Liver (tissue), 9 donors: ENCODE data around the gene RERE. TPM values are rescaled to one million over a fixed set of nuclear protein-coding genes. Genes with fewer than 3 reads are reported as not detected.

ENCODE experiments used
- DNase-seq: peaks from one replicate; pipeline ENCODE4 v3.0.0-alpha.2; 2017; ENCODE audit warnings: low spot score
- H3K27ac ChIP-seq, 2 donors: one replicate each; pipeline ENCODE4 v1.7.0; 2013; ENCODE audit warnings: inconsistent platforms in 2 of 2, low read length in 2 of 2, control low read depth in 1 of 2, low read depth in 1 of 2, mild to moderate bottlenecking in 1 of 2
- H3K27me3 ChIP-seq, 4 donors: one replicate each; pipeline versions ENCODE4 v1.6.1 to v1.7.0; 2013; ENCODE audit warnings: low read length in 3 of 4, inconsistent platforms in 1 of 4, mild to moderate bottlenecking in 1 of 4, moderate library complexity in 1 of 4; ENCODE audit not compliant: control insufficient read depth in 4 of 4, insufficient read depth in 4 of 4
- H3K36me3 ChIP-seq, 4 donors: one replicate each; pipeline versions ENCODE4 v1.6.1 to v1.7.0; 2013; ENCODE audit warnings: low read length in 3 of 4, mild to moderate bottlenecking in 3 of 4, low read depth in 1 of 4, moderate library complexity in 1 of 4; ENCODE audit not compliant: control insufficient read depth in 4 of 4, insufficient read depth in 3 of 4
- H3K4me1 ChIP-seq, 4 donors: one replicate each; pipeline versions ENCODE4 v1.6.1 to v1.7.0; 2013; ENCODE audit warnings: low read length in 3 of 4, mild to moderate bottlenecking in 3 of 4, moderate library complexity in 1 of 4; ENCODE audit not compliant: control insufficient read depth in 4 of 4, insufficient read depth in 4 of 4
- H3K4me3 ChIP-seq, 3 donors: one replicate each; pipeline versions ENCODE4 v1.6.1 to v1.7.0; 2013; ENCODE audit warnings: low read length in 3 of 3, control low read depth in 1 of 3, low read depth in 1 of 3, mild to moderate bottlenecking in 1 of 3
- H3K9ac ChIP-seq, 2 donors: one replicate each; pipeline ENCODE4 v1.7.0; 2013; ENCODE audit warnings: low read length in 2 of 2, mild to moderate bottlenecking in 2 of 2, moderate library complexity in 2 of 2, control low read depth in 1 of 2, low read depth in 1 of 2
- H3K9me3 ChIP-seq, 4 donors: one replicate each; pipeline versions ENCODE4 v1.6.1 to v1.7.0; 2013; ENCODE audit warnings: low read length in 3 of 4; ENCODE audit not compliant: control insufficient read depth in 4 of 4
- EGR1 ChIP-seq, 2 donors: IDR thresholded peaks; 2 replicates each; pipeline ENCODE4 v1.6.1; 2016 to 2018; ENCODE audit warnings: antibody characterized with exemption in 2 of 2, low read depth in 2 of 2
- FOXA2 ChIP-seq: IDR thresholded peaks from 2 replicates; pipeline ENCODE4 v1.6.1; 2016; ENCODE audit warnings: antibody characterized with exemption
- GABPA ChIP-seq, 2 donors: IDR thresholded peaks in 1 of 2; conservative IDR thresholded peaks in 1 of 2; 2 replicates each; pipeline ENCODE4 v1.6.1; 2016; ENCODE audit warnings: antibody characterized with exemption in 2 of 2, mild to moderate bottlenecking in 1 of 2, moderate library complexity in 1 of 2
- HNF4A ChIP-seq, 2 donors: conservative IDR thresholded peaks; 2 replicates each; pipeline ENCODE4 v1.6.1; 2016; ENCODE audit warnings: antibody characterized with exemption in 2 of 2, mild to moderate bottlenecking in 2 of 2
- JUND ChIP-seq, 2 donors: IDR thresholded peaks; 2 replicates each; pipeline ENCODE4 v1.6.1; 2016; ENCODE audit warnings: antibody characterized with exemption in 2 of 2
- NR2F2 ChIP-seq: IDR thresholded peaks from 2 replicates; pipeline ENCODE4 v1.6.1; 2016; ENCODE audit warnings: antibody characterized with exemption
- RAD21 ChIP-seq, 2 donors: IDR thresholded peaks; 2 replicates each; pipeline ENCODE4 v1.6.1; 2016; ENCODE audit warnings: antibody characterized with exemption in 2 of 2, mild to moderate bottlenecking in 2 of 2
- RXRA ChIP-seq, 2 donors: IDR thresholded peaks; 2 replicates each; pipeline ENCODE4 v1.6.1; 2017 to 2018; ENCODE audit warnings: antibody characterized with exemption in 2 of 2, mild to moderate bottlenecking in 1 of 2
- YY1 ChIP-seq: IDR thresholded peaks from 2 replicates; pipeline ENCODE4 v1.6.1; 2016; ENCODE audit warnings: antibody characterized with exemption, mild to moderate bottlenecking
- WGBS: extraction: QIAGEN DNeasy Blood & Tissue Kit; methylation state at CpG from one replicate; pipeline ENCODE4 v1.1.7; 2013; 5-methylcytosine and 5-hydroxymethylcytosine counted together
- polyA plus RNA-seq, 2 donors: library from polyadenylated mRNA; stranded (reverse) in 1 of 2; unstranded in 1 of 2; fragments of 200-250 nt in 1 of 2; fragments of >200 nt in 1 of 2; fragmentation: Nextera tagmentation in 1 of 2; extraction: Ambion mirVana in 1 of 2; gene quantifications; one replicate each; pipeline versions ENCODE4 v1.2.1 to v1.2.3, GENCODE V29; 2013 to 2015
- total RNA-seq, 2 donors: library from RNA; depleted of rRNA; stranded (reverse); fragments of >200 nt; gene quantifications; one replicate each; pipeline ENCODE4 v1.2.3, GENCODE V29; 2014
- TF ChIP-seq, protein P1 (sequence below): IDR thresholded peaks from 2 replicates; pipeline ENCODE4 v1.6.1; 2016; ENCODE audit warnings: antibody characterized with exemption, mild to moderate bottlenecking
- TF ChIP-seq, protein P2 (sequence below): IDR thresholded peaks from 2 replicates; pipeline ENCODE4 v1.6.1; 2016; ENCODE audit warnings: antibody characterized with exemption
- TF ChIP-seq, protein P3 (sequence below): fragments of 150-350 bp; IDR thresholded peaks from 2 replicates; pipeline ENCODE4 v1.5.1; 2017; ENCODE audit warnings: improper control_type of control experiment, low read depth, low read length; ENCODE audit not compliant: missing input control
- TF ChIP-seq, protein P4 (sequence below): IDR thresholded peaks from 2 replicates; pipeline ENCODE4 v1.6.1; 2016; ENCODE audit warnings: antibody characterized with exemption
- TF ChIP-seq, protein P5 (sequence below): IDR thresholded peaks from 2 replicates; pipeline ENCODE4 v1.6.1; 2016; ENCODE audit warnings: antibody characterized with exemption
- donor health status: healthy.
- donor health status: healthy.
- donor health status: healthy.
- donor health status: healthy.
- donor health status: healthy.

Gene RERE
- total and polyA plus RNA-seq, 4 donors = 9.8 to 49.1 (median 24.8) TPM

DNA sequence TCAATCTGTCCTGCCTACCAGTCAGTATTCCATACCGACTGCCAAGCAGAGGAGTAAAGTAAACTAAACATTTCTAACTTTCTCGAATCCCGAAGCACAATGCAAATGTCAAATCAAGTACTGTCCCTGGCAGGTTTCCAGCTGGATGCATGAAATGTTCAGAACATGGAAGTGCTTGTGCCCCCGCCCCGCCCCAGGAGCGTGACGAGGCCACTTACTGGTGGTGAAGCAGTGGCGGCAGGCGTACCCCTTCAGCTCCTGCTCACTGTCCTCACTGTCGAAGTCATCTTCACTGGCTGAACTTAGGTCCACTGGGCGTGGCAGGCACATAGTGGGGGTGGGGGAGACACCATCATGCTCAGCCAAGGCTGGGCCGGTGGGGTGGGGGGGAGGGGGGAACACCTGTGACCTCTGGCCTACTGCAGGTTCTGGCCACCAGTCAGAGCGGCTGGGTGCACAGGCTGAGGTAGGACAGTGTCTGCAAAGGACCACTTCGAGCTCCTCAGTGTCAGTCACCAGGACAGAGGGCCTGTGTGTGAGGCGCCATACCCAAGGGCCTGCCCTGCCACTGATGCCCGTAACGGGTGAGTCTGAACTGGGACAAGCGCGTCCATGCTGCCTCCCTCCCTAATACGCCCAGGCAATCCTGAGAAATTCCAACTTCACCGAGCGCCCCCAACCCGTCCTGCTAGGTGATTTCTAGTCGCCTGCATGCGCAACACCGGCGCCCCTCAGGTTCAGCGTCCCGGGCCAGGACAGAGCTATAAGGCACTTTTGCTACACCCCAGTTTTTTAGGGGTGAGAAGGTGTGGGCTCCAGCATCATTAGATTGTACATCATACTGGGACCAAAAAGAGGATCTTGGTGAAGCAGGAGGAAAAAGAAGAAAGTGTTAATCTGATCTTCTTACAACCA lies 452.7 kb downstream of the RERE start:
- no peak overlapping the region for H3K4me3 ChIP-seq
- peaks cover 18 to 55% (median 37%) of the 10 kb centered on the region in 4 donors for H3K4me1 ChIP-seq
- 85% methylated on average over 29 of the region's 29 CpGs for WGBS
- peaks cover 27 to 34% (median 32%) of the 10 kb centered on the region in 4 donors for H3K36me3 ChIP-seq
- no peak overlapping the region for H3K9ac ChIP-seq
- H3K9me3 ChIP-seq = no peaks in the 10 kb centered on the region
- H3K27me3 ChIP-seq = no peaks in the 10 kb centered on the region
- DNase-seq = no peak
- TF ChIP-seq EGR1 (IDR thresholded peaks at IDR 0.05; ENCODE audit: low read depth in 2 of 2) = no peak
- no peak for TF ChIP-seq GABPA (IDR thresholded peaks at IDR 0.05 in 1 of 2, conservative IDR thresholded peaks at IDR 0.05 in 1 of 2)
- no peak for TF ChIP-seq RXRA (IDR thresholded peaks at IDR 0.05)
- no peak for TF ChIP-seq JUND (IDR thresholded peaks at IDR 0.05)
- TF ChIP-seq, protein P1, sequence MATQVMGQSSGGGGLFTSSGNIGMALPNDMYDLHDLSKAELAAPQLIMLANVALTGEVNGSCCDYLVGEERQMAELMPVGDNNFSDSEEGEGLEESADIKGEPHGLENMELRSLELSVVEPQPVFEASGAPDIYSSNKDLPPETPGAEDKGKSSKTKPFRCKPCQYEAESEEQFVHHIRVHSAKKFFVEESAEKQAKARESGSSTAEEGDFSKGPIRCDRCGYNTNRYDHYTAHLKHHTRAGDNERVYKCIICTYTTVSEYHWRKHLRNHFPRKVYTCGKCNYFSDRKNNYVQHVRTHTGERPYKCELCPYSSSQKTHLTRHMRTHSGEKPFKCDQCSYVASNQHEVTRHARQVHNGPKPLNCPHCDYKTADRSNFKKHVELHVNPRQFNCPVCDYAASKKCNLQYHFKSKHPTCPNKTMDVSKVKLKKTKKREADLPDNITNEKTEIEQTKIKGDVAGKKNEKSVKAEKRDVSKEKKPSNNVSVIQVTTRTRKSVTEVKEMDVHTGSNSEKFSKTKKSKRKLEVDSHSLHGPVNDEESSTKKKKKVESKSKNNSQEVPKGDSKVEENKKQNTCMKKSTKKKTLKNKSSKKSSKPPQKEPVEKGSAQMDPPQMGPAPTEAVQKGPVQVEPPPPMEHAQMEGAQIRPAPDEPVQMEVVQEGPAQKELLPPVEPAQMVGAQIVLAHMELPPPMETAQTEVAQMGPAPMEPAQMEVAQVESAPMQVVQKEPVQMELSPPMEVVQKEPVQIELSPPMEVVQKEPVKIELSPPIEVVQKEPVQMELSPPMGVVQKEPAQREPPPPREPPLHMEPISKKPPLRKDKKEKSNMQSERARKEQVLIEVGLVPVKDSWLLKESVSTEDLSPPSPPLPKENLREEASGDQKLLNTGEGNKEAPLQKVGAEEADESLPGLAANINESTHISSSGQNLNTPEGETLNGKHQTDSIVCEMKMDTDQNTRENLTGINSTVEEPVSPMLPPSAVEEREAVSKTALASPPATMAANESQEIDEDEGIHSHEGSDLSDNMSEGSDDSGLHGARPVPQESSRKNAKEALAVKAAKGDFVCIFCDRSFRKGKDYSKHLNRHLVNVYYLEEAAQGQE = no peak
- TF ChIP-seq, protein P2, sequence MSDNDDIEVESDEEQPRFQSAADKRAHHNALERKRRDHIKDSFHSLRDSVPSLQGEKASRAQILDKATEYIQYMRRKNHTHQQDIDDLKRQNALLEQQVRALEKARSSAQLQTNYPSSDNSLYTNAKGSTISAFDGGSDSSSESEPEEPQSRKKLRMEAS = no peak
- no peak overlapping the region for H3K27ac ChIP-seq

DNA sequence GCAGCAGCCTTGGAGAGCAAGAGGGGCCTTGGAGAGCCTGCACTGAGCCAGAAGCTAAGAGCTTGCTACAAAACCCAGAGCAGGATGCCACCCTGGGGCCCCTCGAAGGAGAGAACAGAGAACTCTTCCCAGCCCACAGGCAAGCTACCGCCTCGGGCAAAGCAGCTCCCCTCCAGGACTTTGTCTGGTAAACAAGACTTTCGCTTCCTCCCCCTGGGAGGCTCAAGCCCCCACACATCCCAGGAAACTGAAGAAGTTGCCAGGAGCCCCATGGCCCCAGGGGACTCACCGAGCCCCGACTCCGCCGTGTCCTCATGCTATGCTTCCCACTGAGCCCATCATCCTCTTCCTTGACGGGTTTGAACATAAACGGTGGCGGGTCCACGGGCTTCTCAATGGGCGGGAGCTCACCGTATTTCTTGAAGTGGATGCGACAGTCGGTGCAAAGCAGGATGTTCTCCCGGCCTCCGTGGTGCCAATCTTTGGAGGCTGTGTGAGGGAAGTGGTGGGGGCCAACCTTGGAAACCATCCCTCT lies 453.6 kb downstream of the RERE start:
- no peak for TF ChIP-seq RAD21 (IDR thresholded peaks at IDR 0.05)
- TF ChIP-seq, protein P3, sequence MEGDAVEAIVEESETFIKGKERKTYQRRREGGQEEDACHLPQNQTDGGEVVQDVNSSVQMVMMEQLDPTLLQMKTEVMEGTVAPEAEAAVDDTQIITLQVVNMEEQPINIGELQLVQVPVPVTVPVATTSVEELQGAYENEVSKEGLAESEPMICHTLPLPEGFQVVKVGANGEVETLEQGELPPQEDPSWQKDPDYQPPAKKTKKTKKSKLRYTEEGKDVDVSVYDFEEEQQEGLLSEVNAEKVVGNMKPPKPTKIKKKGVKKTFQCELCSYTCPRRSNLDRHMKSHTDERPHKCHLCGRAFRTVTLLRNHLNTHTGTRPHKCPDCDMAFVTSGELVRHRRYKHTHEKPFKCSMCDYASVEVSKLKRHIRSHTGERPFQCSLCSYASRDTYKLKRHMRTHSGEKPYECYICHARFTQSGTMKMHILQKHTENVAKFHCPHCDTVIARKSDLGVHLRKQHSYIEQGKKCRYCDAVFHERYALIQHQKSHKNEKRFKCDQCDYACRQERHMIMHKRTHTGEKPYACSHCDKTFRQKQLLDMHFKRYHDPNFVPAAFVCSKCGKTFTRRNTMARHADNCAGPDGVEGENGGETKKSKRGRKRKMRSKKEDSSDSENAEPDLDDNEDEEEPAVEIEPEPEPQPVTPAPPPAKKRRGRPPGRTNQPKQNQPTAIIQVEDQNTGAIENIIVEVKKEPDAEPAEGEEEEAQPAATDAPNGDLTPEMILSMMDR = no peak
- TF ChIP-seq NR2F2 = no peak
- TF ChIP-seq, protein P4, sequence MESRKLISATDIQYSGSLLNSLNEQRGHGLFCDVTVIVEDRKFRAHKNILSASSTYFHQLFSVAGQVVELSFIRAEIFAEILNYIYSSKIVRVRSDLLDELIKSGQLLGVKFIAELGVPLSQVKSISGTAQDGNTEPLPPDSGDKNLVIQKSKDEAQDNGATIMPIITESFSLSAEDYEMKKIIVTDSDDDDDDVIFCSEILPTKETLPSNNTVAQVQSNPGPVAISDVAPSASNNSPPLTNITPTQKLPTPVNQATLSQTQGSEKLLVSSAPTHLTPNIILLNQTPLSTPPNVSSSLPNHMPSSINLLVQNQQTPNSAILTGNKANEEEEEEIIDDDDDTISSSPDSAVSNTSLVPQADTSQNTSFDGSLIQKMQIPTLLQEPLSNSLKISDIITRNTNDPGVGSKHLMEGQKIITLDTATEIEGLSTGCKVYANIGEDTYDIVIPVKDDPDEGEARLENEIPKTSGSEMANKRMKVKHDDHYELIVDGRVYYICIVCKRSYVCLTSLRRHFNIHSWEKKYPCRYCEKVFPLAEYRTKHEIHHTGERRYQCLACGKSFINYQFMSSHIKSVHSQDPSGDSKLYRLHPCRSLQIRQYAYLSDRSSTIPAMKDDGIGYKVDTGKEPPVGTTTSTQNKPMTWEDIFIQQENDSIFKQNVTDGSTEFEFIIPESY = no peak
- TF ChIP-seq, protein P1 = no peak
- TF ChIP-seq, protein P5, sequence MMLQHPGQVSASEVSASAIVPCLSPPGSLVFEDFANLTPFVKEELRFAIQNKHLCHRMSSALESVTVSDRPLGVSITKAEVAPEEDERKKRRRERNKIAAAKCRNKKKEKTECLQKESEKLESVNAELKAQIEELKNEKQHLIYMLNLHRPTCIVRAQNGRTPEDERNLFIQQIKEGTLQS = no peak
- TF ChIP-seq GABPA (IDR thresholded peaks at IDR 0.05 in 1 of 2, conservative IDR thresholded peaks at IDR 0.05 in 1 of 2) = no peak
- no peak for TF ChIP-seq FOXA2
- no peak for TF ChIP-seq YY1
- TF ChIP-seq HNF4A (conservative IDR thresholded peaks at IDR 0.05) = no peak

More for the DNA sequence above, 453.6 kb downstream of the RERE start:
- Histone ChIP-seq H3K27ac (no peak overlapping the region), H3K9ac (no peak overlapping the region), H3K4me1 (peaks cover 16 to 48% (median 33%) of the 10 kb centered on the region in 4 donors), H3K9me3 (no peaks in the 10 kb centered on the region), H3K4me3 (no peak overlapping the region), H3K36me3 (peaks cover 35 to 38% (median 36%) of the 10 kb centered on the region in 4 donors), H3K27me3 (no peaks in the 10 kb centered on the region)
- WGBS = 84% methylated on average over 18 of the region's 18 CpGs
- no peak for DNase-seq
